Spleen (tissue), 7 donors: ENCODE results near the gene RPAP2.

Source experiments
- POLR2A ChIP-seq, 3 donors: fragments of 450-650 bp; IDR thresholded peaks; one replicate each; pipeline ENCODE4 v1.5.1; 2017; ENCODE audit warnings: antibody characterized with exemption in 3 of 3, mild to moderate bottlenecking in 1 of 3
- POLR2AphosphoS5 ChIP-seq, 3 donors: sonication (generic); formaldehyde crosslinking; IDR thresholded peaks; one replicate each; pipeline ENCODE4 v1.5.1; 2017; ENCODE audit warnings: antibody characterized with exemption in 3 of 3
- TF ChIP-seq, protein P1 (sequence below), 11 experiments: fragments of 200-600 bp in 7 of 11; fragments of 450-650 bp in 4 of 11; sonication (generic) in 4 of 11; IDR thresholded peaks in 8 of 11; conservative IDR thresholded peaks in 3 of 11; 1 replicate in 7 of 11; 2 replicates in 4 of 11; pipeline versions ENCODE4 v1.4.0 to v1.8.0; 2016 to 2021; ENCODE audit warnings: antibody characterized with exemption in 11 of 11, inconsistent platforms in 4 of 11, mild to moderate bottlenecking in 1 of 11
- donor health status: DM: no; HTN: no; CAD: no; lungs with moderate emphysema.
- donor health status: DM: no; HTN: no; CAD: no.
- donor health status: DM: no; HTN: no; CAD: no.

DNA sequence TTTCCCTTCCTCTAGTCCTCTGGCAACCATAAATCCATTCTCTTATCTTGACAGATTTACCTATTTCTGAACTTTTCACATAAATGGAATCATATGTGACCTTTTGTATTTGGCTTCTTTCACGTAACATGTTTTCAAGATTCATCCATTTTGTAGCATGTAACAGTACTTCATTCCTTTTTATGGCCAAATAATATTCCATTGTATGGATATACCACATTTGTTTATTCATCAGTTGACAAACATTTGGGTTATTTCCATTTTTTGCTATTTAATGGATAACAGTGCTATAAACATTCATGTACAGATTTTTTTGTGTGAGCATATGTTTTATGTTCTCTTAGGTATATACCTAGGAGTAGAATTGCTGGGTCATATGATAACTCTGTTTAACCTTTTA is 54.0 kb downstream of the RPAP2 start:
- TF ChIP-seq POLR2A (IDR thresholded peaks at IDR 0.05) (no peak), POLR2AphosphoS5 (IDR thresholded peaks at IDR 0.05) (no peak)
- TF ChIP-seq, protein P1, sequence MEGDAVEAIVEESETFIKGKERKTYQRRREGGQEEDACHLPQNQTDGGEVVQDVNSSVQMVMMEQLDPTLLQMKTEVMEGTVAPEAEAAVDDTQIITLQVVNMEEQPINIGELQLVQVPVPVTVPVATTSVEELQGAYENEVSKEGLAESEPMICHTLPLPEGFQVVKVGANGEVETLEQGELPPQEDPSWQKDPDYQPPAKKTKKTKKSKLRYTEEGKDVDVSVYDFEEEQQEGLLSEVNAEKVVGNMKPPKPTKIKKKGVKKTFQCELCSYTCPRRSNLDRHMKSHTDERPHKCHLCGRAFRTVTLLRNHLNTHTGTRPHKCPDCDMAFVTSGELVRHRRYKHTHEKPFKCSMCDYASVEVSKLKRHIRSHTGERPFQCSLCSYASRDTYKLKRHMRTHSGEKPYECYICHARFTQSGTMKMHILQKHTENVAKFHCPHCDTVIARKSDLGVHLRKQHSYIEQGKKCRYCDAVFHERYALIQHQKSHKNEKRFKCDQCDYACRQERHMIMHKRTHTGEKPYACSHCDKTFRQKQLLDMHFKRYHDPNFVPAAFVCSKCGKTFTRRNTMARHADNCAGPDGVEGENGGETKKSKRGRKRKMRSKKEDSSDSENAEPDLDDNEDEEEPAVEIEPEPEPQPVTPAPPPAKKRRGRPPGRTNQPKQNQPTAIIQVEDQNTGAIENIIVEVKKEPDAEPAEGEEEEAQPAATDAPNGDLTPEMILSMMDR (IDR thresholded peaks at IDR 0.05 in 8 of 11, conservative IDR thresholded peaks at IDR 0.05 in 3 of 11) = no peak
